Measurements from ENCODE around the gene DCLK2.
A peak's percentile ranks its signal among the peaks of the same experiment; 100 is the strongest.

Gene DCLK2

GRCh38 chr4:150286656-150287055 lies 208.4 kb downstream of the DCLK2 start:
- no peak overlapping the region for H3K4me3 ChIP-seq (ENCODE audit: low read depth, low read length)
- no peak for DNase-seq (ENCODE audit: low read depth)
- TF ChIP-seq CTCF (IDR thresholded peaks at IDR 0.05; ENCODE audit: low read depth, low read length) (no peak), MYC (IDR thresholded peaks at IDR 0.05; ENCODE audit: low read depth, low read length) (no peak), POLR2A (IDR thresholded peaks at IDR 0.05; ENCODE audit: extremely low read depth, insufficient read length) (no peak), MAX (IDR thresholded peaks at IDR 0.05; ENCODE audit: low read depth, low read length) (no peak)

- no peak overlapping the region for H3K4me3 ChIP-seq (ENCODE audit: low read depth, low read length)
- no peak for DNase-seq (ENCODE audit: low read depth)
- TF ChIP-seq CTCF (IDR thresholded peaks at IDR 0.05; ENCODE audit: low read depth, low read length) (no peak), MAX (IDR thresholded peaks at IDR 0.05; ENCODE audit: low read depth, low read length) (no peak), MYC (IDR thresholded peaks at IDR 0.05; ENCODE audit: low read depth, low read length) (no peak), POLR2A (IDR thresholded peaks at IDR 0.05; ENCODE audit: extremely low read depth, insufficient read length) (no peak)
These were observed 211.0 kb downstream of the DCLK2 start for GRCh38 chr4:150289198-150289597.

- no peak for DNase-seq (ENCODE audit: low read depth)
- H3K4me3 ChIP-seq (ENCODE audit: low read depth, low read length) = no peak overlapping the region
- no peak for TF ChIP-seq CTCF (IDR thresholded peaks at IDR 0.05; ENCODE audit: low read depth, low read length)
- TF ChIP-seq POLR2A (IDR thresholded peaks at IDR 0.05; ENCODE audit: extremely low read depth, insufficient read length) = no peak
- no peak for TF ChIP-seq MYC (IDR thresholded peaks at IDR 0.05; ENCODE audit: low read depth, low read length)
- no peak for TF ChIP-seq MAX (IDR thresholded peaks at IDR 0.05; ENCODE audit: low read depth, low read length)
These were observed 211.6 kb downstream of the DCLK2 start for GRCh38 chr4:150289881-150290280.

- H3K4me3 ChIP-seq (ENCODE audit: low read depth, low read length) = no peak overlapping the region
- peak; percentile 37 for TF ChIP-seq CTCF (IDR thresholded peaks at IDR 0.05; ENCODE audit: low read depth, low read length)
- TF ChIP-seq MYC (IDR thresholded peaks at IDR 0.05; ENCODE audit: low read depth, low read length) = no peak
- no peak for TF ChIP-seq POLR2A (IDR thresholded peaks at IDR 0.05; ENCODE audit: extremely low read depth, insufficient read length)
- peak; percentile 56 for DNase-seq (ENCODE audit: low read depth)
These were observed 219.7 kb downstream of the DCLK2 start for GRCh38 chr4:150297861-150298474.

GRCh38 chr4:150299816-150300215 lies 221.6 kb downstream of the DCLK2 start:
- no peak for TF ChIP-seq MYC (IDR thresholded peaks at IDR 0.05; ENCODE audit: low read depth, low read length)
- no peak for TF ChIP-seq MAX (IDR thresholded peaks at IDR 0.05; ENCODE audit: low read depth, low read length)
- TF ChIP-seq CTCF (IDR thresholded peaks at IDR 0.05; ENCODE audit: low read depth, low read length) = no peak
- no peak for TF ChIP-seq POLR2A (IDR thresholded peaks at IDR 0.05; ENCODE audit: extremely low read depth, insufficient read length)
- no peak for DNase-seq (ENCODE audit: low read depth)
- no peak overlapping the region for H3K4me3 ChIP-seq (ENCODE audit: low read depth, low read length)

GRCh38 chr4:150302553-150302952 lies 224.3 kb downstream of the DCLK2 start:
- peak; percentile 88 for TF ChIP-seq MAX (IDR thresholded peaks at IDR 0.05; ENCODE audit: low read depth, low read length)
- TF ChIP-seq POLR2A (IDR thresholded peaks at IDR 0.05; ENCODE audit: extremely low read depth, insufficient read length) = no peak
- peak; percentile 90 for DNase-seq (ENCODE audit: low read depth)
- H3K4me3 ChIP-seq (ENCODE audit: low read depth, low read length) = no peak overlapping the region
